DND-41 (cell line): ENCODE data around the gene ZKSCAN2.

Source experiments
- ATAC-seq: fragments of 200-7000 bp; cut with Tn5 transposase; 3 replicates; pipeline ENCODE4 v1.9.1; 2021; ENCODE audit warnings: low read depth; ENCODE audit not compliant: insufficient read depth
- DNase-seq: peaks from one replicate; pipeline ENCODE4 v3.0.0-alpha.2; 2020
- H2AFZ ChIP-seq: 2 replicates; pipeline ENCODE4 v1.6.0; 2012; ENCODE audit warnings: low read depth, low read length
- H3K27ac ChIP-seq: 2 replicates; pipeline ENCODE4 v1.5.1; 2012; ENCODE audit warnings: low read length, inconsistent platforms
- H3K27me3 ChIP-seq: fragments of 200-600 bp; sonication (generic); 2 replicates; pipeline ENCODE4 v1.6.0; 2012; ENCODE audit warnings: low read length, mild to moderate bottlenecking, inconsistent platforms; ENCODE audit not compliant: insufficient read depth, poor library complexity
- H3K36me3 ChIP-seq: 2 replicates; pipeline ENCODE4 v1.5.1; 2012; ENCODE audit warnings: low read length, inconsistent platforms; ENCODE audit not compliant: insufficient read depth
- H3K4me1 ChIP-seq: 2 replicates; pipeline ENCODE4 v1.5.1; 2012; ENCODE audit warnings: mild to moderate bottlenecking, low read length; ENCODE audit not compliant: insufficient read depth
- H3K4me2 ChIP-seq: 2 replicates; pipeline ENCODE4 v1.6.0; 2012; ENCODE audit warnings: mild to moderate bottlenecking, moderate library complexity, low read length, inconsistent platforms; ENCODE audit not compliant: insufficient read depth
- H3K4me3 ChIP-seq, 2 experiments: fragments of 200-600 bp in 1 of 2; shearing (Covaris generic) in 1 of 2; 2 replicates each; pipeline ENCODE4 v1.5.1; 2012 to 2016; ENCODE audit warnings: inconsistent platforms in 2 of 2, low read length in 2 of 2, mild to moderate bottlenecking in 2 of 2, low read depth in 1 of 2, moderate library complexity in 1 of 2
- H3K79me2 ChIP-seq: 2 replicates; pipeline ENCODE4 v1.6.0; 2012; ENCODE audit warnings: low read length, inconsistent platforms; ENCODE audit not compliant: insufficient read depth
- H3K9ac ChIP-seq: 2 replicates; pipeline ENCODE4 v1.6.0; 2012; ENCODE audit warnings: low read depth, mild to moderate bottlenecking, inconsistent platforms, low read length, moderate library complexity
- H3K9me3 ChIP-seq: 2 replicates; pipeline ENCODE4 v1.5.1; 2012; ENCODE audit warnings: low read length, moderate library complexity, mild to moderate bottlenecking, inconsistent platforms; ENCODE audit not compliant: insufficient read depth, severe bottlenecking
- H4K20me1 ChIP-seq: 2 replicates; pipeline ENCODE4 v1.6.0; 2012; ENCODE audit warnings: low read length; ENCODE audit not compliant: insufficient read depth
- EZH2 ChIP-seq: IDR thresholded peaks from 3 replicates; pipeline ENCODE4 v1.6.1; 2012; ENCODE audit warnings: borderline replicate concordance, low read depth, mild to moderate bottlenecking, moderate library complexity, low read length, inconsistent platforms; ENCODE audit not compliant: severe bottlenecking
- TF ChIP-seq, protein P1 (sequence below): IDR thresholded peaks from 2 replicates; pipeline ENCODE4 v1.5.1; 2012; ENCODE audit warnings: borderline replicate concordance, low read length, moderate library complexity, mild to moderate bottlenecking; ENCODE audit not compliant: poor library complexity, severe bottlenecking; ENCODE audit errors: extremely low read depth

The ZKSCAN2 gene

DNA sequence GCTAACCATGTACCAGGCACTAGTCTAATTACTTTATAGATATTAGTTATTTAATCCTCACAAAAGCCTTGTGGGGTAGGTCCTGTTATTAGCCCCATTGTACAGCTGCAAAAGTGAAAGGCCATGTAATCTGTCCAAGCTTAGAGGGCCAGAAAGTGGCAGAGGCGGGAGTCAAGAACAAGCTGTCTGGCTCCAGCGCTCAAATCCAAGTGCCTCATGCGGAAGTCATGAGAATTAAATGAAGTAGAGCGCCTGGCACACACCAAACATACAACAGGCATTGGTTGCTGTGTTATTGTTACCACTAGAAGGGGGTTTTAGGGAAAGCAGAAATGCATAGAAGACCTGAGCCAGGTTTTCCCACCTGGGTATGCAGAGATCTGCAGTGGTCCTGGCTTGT, 39.7 kb downstream of the ZKSCAN2 start:
- Histone ChIP-seq H4K20me1 (no peaks in the 10 kb centered on the region), H3K27ac (no peak overlapping the region), H3K4me1 (no peaks in the 10 kb centered on the region), H3K79me2 (no peaks in the 10 kb centered on the region), H3K36me3 (no peaks in the 10 kb centered on the region), H3K9ac (no peak overlapping the region), H3K9me3 (no peaks in the 10 kb centered on the region), H3K4me3 (no peak overlapping the region), H2AFZ (no peak overlapping the region), H3K4me2 (no peak overlapping the region), H3K27me3 (no peaks in the 10 kb centered on the region)
- no peak for ATAC-seq
- no peak for DNase-seq
- TF ChIP-seq, protein P1, sequence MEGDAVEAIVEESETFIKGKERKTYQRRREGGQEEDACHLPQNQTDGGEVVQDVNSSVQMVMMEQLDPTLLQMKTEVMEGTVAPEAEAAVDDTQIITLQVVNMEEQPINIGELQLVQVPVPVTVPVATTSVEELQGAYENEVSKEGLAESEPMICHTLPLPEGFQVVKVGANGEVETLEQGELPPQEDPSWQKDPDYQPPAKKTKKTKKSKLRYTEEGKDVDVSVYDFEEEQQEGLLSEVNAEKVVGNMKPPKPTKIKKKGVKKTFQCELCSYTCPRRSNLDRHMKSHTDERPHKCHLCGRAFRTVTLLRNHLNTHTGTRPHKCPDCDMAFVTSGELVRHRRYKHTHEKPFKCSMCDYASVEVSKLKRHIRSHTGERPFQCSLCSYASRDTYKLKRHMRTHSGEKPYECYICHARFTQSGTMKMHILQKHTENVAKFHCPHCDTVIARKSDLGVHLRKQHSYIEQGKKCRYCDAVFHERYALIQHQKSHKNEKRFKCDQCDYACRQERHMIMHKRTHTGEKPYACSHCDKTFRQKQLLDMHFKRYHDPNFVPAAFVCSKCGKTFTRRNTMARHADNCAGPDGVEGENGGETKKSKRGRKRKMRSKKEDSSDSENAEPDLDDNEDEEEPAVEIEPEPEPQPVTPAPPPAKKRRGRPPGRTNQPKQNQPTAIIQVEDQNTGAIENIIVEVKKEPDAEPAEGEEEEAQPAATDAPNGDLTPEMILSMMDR: no peak

GRCh38 chr16:25217112-25217511, 40.5 kb downstream of the ZKSCAN2 start:
- ATAC-seq: no peak

DNA sequence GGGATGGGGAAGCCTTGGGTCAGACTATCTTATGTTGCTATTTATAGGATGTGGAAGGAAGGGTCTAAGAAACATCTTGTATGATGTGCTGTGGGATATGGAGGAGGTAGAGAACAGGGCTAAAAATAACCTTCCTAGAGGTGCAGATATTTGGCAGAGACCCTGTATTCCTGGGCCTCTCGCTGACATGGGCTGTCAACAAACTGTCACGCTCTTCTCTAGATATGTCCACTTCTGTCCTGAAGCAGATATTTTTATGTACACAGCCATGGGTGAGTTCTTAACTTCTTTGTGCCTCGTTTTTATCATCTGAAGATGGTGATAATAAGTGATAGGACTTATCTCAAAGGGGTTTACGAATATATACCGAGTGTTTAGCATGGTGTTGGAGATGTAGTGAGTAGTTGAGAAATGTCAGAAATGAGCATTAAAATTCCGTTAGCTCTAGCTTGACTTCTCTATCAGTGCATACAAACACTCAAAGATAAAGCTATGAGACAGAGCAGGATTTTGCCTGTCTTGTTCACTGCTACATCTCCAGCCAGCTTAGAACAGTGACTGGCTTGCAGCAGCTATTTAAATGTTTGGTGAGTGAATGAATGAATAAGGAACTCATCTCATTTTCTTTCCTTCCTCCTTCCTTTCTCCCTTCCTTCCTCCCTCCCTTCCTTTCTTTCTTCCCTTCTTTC, 43.8 kb downstream of the ZKSCAN2 start:
- no peak for DNase-seq
- Histone ChIP-seq H2AFZ (no peak overlapping the region), H3K9ac (no peak overlapping the region), H3K27ac (no peak overlapping the region), H3K36me3 (no peaks in the 10 kb centered on the region), H3K79me2 (no peaks in the 10 kb centered on the region), H3K4me3 (no peak overlapping the region), H3K4me2 (no peak overlapping the region), H3K27me3 (no peaks in the 10 kb centered on the region), H3K4me1 (no peaks in the 10 kb centered on the region), H3K9me3 (no peaks in the 10 kb centered on the region), H4K20me1 (no peaks in the 10 kb centered on the region)
- no peak for TF ChIP-seq EZH2
- TF ChIP-seq, protein P1: no peak
- ATAC-seq: no peak

More at GRCh38 chr16:25217112-25217511, 40.5 kb downstream of the ZKSCAN2 start:
- Histone ChIP-seq H3K4me2 (no peak overlapping the region), H3K27me3 (no peaks in the 10 kb centered on the region), H3K9ac (no peak overlapping the region), H3K36me3 (no peaks in the 10 kb centered on the region), H3K4me1 (no peaks in the 10 kb centered on the region), H2AFZ (no peak overlapping the region), H4K20me1 (no peaks in the 10 kb centered on the region), H3K27ac (no peak overlapping the region), H3K79me2 (no peaks in the 10 kb centered on the region), H3K9me3 (no peaks in the 10 kb centered on the region), H3K4me3 (no peak overlapping the region)
- DNase-seq: no peak
- no peak for TF ChIP-seq EZH2
- TF ChIP-seq, protein P1: no peak
